Skeletal muscle satellite cell (primary cell): ENCODE results near the gene FBLN2.

Experiments used
- H3K27me3 ChIP-seq: 2 replicates; pipeline ENCODE4 v1.7.0; 2013; ENCODE audit warnings: low read length; ENCODE audit not compliant: control insufficient read depth, insufficient read depth
- H3K36me3 ChIP-seq: 2 replicates; pipeline ENCODE4 v1.7.0; 2013; ENCODE audit warnings: mild to moderate bottlenecking, control low read depth, low read length; ENCODE audit not compliant: insufficient read depth
- H3K4me1 ChIP-seq: 2 replicates; pipeline ENCODE4 v1.7.0; 2013; ENCODE audit warnings: low read length; ENCODE audit not compliant: control insufficient read depth, insufficient read depth
- H3K4me2 ChIP-seq: 2 replicates; pipeline ENCODE4 v1.7.0; 2013; ENCODE audit warnings: mild to moderate bottlenecking, low read length
- H3K4me3 ChIP-seq: 2 replicates; pipeline ENCODE4 v1.7.0; 2013; ENCODE audit warnings: low read length
- H3K9ac ChIP-seq: 2 replicates; pipeline ENCODE4 v1.7.0; 2013; ENCODE audit warnings: mild to moderate bottlenecking, low read depth, low read length, moderate library complexity
- H3K9me3 ChIP-seq: replicated peaks from 2 replicates; pipeline ENCODE4 v1.7.0; 2013; ENCODE audit warnings: mild to moderate bottlenecking, control low read depth, low read length

Gene FBLN2

DNA sequence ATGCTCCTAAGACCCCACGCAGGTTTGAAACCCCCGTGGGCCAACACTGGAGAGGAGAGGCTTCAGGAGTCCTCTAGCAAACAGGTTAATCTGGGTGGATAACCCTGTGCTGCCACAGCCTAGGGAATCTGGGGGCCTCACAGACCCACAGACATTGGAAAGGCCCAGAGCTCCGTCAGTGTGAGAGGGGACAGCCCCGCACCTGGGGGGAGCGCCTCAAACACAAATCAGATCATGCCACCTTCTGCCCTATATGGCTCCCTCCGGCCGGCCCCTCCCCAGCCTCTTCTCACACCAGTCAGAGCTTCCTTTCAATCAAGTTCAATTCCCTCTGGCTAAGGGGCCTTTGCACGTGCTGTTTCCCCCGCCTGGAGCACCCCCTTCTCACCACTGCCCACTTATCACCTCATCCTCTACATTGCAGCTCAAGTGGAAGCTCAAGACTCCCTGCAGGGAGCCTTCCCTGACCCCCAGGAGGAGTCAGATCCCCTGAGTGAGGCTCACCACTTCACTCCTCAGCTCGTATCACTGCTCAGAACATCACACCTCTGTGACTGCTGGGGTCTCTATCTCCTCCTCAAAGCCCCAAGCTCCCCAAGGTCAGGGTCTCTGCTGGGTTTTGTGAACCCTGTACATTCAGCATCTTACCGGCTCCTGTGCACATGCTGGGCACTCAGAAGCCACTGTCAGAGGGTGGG is 24.1 kb downstream of the FBLN2 start:
- no peak overlapping the region for H3K4me2 ChIP-seq
- no peaks in the 10 kb centered on the region for H3K9me3 ChIP-seq
- no peaks in the 10 kb centered on the region for H3K36me3 ChIP-seq
- no peaks in the 10 kb centered on the region for H3K27me3 ChIP-seq
- H3K9ac ChIP-seq = no peak overlapping the region
- no peak overlapping the region for H3K4me3 ChIP-seq
- no peaks in the 10 kb centered on the region for H3K4me1 ChIP-seq

DNA sequence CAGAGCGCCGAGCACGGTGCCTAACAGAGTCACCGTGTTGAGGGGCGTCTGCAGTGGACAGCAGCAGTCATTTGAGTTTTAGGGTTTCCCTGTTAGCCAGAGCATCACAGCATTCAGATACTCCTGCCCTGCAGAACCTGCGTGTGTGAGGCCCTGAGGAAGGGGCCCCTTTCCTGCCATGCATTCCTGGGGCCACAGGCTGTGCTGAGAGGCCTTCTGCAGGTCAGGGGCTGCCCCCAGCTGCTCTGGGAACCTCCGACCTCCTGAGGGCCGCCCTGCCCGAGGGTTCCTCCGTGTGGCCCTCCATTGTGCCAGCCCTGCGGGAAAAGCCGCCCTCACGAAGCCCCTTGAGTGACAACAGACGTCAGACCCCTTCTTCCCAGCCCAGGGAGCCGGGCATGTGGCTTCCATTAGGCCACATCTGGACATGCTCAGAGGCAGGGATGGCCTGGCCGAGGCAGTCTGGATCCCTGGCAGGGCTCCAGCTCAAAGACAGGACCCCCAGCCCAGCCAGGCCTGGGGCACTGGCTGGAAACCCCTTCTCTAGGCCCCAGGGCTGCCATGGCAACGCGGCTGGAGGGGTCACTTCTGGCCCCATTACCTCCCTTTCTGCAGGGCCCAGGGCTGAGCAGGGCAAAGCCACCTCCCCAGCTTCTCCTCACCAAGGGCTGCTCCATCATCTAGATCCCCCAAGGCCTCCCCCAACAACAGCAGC is 25.3 kb downstream of the FBLN2 start:
- no peaks in the 10 kb centered on the region for H3K9me3 ChIP-seq
- H3K4me3 ChIP-seq = no peak overlapping the region
- H3K36me3 ChIP-seq = no peaks in the 10 kb centered on the region
- no peak overlapping the region for H3K9ac ChIP-seq
- H3K4me2 ChIP-seq = no peak overlapping the region
- no peaks in the 10 kb centered on the region for H3K27me3 ChIP-seq
- H3K4me1 ChIP-seq = no peaks in the 10 kb centered on the region

DNA sequence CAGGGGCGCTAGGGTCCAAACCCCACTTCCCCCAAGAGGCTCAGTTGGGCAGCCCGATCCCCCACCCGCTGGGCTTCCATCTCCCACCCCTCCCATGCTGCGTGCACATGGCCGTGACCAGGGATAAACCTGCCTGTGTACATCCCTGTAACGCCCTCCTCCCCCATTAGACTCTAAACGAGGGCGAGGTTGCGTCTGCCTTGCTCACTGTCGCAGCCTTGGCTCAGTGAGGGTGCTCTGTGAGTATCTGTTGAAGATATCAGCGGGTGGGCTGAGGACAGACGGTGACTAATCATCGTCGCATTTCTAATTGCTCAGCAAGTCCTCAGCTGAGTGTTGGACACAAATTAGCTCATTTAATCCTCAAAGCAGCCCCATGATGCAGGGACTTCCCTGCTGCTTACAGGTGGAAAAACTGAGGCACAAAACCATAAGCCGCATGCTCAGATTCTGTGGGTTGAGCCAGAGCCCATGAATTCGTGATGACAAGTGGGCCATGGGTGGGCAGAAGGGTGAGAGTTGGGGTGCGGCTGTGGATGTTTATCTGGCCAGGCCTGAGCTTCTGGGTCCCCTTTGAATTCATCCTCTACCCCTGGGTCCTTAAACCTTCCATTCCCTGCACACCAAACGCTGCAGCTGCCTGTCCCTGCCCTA is 26.0 kb downstream of the FBLN2 start:
- H3K9me3 ChIP-seq = no peaks in the 10 kb centered on the region
- no peaks in the 10 kb centered on the region for H3K27me3 ChIP-seq
- H3K4me1 ChIP-seq = no peaks in the 10 kb centered on the region
- no peak overlapping the region for H3K4me2 ChIP-seq
- no peak overlapping the region for H3K9ac ChIP-seq
- no peak overlapping the region for H3K4me3 ChIP-seq
- no peaks in the 10 kb centered on the region for H3K36me3 ChIP-seq

DNA sequence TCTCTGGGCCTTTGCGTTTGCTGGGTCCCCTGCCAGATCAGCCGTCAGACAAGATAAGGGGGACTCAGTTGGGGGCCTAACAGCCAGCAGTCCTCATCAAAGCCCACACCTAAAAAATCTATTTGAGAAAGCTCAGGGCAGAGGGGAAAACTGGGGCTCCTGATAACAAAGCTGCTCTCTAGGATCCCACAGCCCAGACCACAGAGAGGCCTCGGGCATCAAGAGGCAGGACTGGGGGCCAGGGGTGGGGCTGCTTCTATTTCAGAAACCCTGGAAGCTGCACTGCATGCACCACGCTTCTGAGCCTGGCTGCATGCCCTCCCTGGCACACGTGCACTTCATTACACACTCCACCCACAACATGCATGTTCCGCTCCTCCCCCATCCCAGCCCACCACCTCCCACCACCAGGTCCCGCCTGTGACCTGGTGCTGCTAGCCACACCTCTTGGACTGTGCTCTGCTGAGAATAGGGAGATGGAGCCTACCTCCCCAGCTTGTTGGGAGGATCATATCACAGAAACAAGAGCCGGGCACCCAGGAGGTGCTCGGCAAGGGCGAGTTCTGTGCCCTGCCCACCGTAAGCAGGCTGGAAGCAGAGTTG is 26.6 kb downstream of the FBLN2 start:
- H3K4me2 ChIP-seq = no peak overlapping the region
- H3K36me3 ChIP-seq = no peaks in the 10 kb centered on the region
- no peaks in the 10 kb centered on the region for H3K27me3 ChIP-seq
- no peaks in the 10 kb centered on the region for H3K9me3 ChIP-seq
- no peak overlapping the region for H3K4me3 ChIP-seq
- H3K9ac ChIP-seq = no peak overlapping the region
- H3K4me1 ChIP-seq = no peaks in the 10 kb centered on the region

DNA sequence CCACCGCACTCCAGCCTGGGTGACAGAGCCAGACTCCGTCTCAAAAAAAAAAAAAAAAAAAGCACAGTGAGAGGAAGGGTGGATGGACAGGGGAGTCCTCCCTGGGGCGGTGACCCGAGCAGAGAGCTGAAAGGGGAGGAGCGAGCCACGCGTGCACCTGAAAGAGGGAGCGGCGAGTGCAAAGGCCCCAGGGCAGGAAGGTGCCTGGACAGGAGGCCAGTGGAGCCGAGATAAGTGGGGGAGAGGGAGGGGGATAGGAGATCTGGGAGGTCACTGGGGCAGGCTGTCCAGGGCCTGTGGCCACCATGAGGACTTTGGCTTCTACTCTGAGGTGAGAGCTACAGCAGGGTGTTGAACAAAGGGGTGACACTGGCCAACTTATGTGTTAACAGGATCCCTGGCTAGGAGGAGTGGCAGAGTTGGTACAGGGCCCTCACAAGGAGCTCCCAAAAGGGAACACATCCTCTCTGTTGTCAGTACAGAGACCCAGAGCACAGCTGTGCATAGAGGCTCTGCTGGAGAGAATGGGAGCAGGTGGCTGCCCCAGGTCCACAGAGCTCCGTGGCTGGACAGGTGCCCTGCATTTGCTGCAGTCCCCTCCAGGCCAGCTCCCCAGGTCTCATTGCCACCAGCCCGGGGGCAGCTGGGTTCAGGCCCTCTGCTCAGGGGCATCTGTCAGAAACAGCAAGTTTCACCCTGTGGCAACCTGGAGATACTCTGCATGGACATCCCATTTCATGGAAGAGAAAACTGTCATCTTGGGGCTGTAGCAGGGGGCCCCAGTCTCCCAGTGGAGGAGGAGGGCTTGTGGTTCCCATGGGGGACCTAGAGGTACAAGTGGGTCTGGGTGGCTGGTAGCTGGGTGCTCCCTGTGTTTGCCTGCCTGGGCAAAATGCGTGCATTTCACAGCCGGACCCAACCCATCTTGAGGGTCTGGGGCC is 28.5 kb downstream of the FBLN2 start:
- Histone ChIP-seq H3K9me3 (no peaks in the 10 kb centered on the region), H3K36me3 (no peaks in the 10 kb centered on the region), H3K9ac (no peak overlapping the region), H3K4me3 (no peak overlapping the region), H3K4me2 (no peak overlapping the region), H3K27me3 (no peaks in the 10 kb centered on the region), H3K4me1 (no peaks in the 10 kb centered on the region)

DNA sequence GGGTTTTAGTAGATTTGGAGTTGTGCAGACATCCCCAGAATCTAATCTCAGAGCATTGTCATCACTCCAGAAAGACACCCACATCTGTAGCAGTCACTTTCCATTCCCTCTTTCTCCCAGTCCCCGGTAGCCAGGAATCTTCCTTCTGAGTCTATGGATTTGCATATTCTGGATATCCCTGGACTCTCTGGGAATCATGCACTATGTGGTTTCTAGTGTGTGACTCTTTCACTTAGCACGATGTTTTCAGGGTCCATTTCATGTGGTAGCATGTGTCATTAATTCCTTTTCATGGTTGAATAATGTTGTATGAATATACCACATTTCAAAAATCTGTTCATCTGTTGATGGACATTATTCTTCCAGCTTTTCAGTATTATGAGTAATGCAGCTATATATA is 29.3 kb downstream of the FBLN2 start:
- no peak overlapping the region for H3K9ac ChIP-seq
- H3K4me1 ChIP-seq = no peaks in the 10 kb centered on the region
- H3K9me3 ChIP-seq = no peaks in the 10 kb centered on the region
- H3K27me3 ChIP-seq = no peaks in the 10 kb centered on the region
- H3K4me2 ChIP-seq = no peak overlapping the region
- no peaks in the 10 kb centered on the region for H3K36me3 ChIP-seq
- H3K4me3 ChIP-seq = no peak overlapping the region

DNA sequence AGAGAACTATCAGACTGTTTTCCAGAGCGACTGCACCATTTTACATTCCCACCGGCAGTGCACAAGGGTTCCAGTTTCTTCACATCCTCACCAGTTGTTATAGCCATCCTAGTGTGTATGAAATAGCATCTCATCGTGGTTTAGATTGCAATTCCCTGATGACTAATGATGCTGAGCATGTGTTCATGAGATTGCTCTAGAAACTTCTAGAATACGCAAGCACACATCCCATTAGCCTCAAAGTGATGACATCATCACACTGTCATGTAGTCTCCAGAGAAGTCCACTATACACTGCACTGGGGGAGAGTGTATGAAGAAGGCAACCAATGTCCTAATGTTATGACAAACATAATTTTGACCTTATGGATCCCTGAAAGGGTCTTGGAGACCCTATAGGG is 30.1 kb downstream of the FBLN2 start:
- no peak overlapping the region for H3K4me3 ChIP-seq
- H3K4me1 ChIP-seq = no peaks in the 10 kb centered on the region
- no peaks in the 10 kb centered on the region for H3K27me3 ChIP-seq
- H3K4me2 ChIP-seq = no peak overlapping the region
- no peak overlapping the region for H3K9ac ChIP-seq
- H3K36me3 ChIP-seq = no peaks in the 10 kb centered on the region
- no peaks in the 10 kb centered on the region for H3K9me3 ChIP-seq

DNA sequence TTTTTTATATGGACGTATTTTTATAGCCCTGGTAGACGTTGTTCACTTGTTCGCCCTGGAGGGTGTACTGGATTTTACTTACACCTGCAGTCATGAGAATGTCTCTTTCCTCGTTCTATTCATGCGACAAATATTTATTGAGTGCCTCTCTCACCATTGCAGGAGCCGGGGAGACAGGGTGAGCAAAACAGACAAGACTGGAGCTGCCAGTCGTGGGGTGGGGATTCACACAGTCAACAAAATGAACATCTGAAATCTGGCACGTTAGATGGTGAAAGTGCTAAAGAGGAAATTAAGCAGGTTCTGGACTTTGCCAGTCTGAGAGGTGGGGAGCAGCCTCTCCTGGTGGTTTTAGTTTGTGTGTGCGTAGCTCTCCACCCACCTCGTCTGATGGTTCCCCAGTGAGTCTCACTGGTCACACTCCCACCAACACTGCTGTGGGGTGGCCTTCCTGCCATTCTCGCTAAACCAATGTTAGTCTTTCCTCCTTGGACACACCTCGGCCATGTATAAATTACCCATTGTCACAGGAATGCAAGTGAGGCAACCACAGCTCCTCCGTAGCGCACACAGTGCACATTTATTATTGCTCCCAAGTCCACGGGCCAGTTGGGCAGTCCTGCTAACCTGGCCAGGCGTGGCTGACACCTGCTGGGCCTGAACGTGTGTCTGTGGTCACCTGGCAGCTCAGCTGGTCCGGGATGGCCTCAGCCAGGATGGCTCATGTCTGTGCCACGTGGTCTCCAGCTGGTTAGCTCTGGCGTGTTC is 31.5 kb downstream of the FBLN2 start:
- Histone ChIP-seq H3K4me3 (no peak overlapping the region), H3K9ac (no peak overlapping the region), H3K9me3 (no peaks in the 10 kb centered on the region), H3K36me3 (no peaks in the 10 kb centered on the region), H3K4me2 (no peak overlapping the region), H3K27me3 (no peaks in the 10 kb centered on the region), H3K4me1 (no peaks in the 10 kb centered on the region)

DNA sequence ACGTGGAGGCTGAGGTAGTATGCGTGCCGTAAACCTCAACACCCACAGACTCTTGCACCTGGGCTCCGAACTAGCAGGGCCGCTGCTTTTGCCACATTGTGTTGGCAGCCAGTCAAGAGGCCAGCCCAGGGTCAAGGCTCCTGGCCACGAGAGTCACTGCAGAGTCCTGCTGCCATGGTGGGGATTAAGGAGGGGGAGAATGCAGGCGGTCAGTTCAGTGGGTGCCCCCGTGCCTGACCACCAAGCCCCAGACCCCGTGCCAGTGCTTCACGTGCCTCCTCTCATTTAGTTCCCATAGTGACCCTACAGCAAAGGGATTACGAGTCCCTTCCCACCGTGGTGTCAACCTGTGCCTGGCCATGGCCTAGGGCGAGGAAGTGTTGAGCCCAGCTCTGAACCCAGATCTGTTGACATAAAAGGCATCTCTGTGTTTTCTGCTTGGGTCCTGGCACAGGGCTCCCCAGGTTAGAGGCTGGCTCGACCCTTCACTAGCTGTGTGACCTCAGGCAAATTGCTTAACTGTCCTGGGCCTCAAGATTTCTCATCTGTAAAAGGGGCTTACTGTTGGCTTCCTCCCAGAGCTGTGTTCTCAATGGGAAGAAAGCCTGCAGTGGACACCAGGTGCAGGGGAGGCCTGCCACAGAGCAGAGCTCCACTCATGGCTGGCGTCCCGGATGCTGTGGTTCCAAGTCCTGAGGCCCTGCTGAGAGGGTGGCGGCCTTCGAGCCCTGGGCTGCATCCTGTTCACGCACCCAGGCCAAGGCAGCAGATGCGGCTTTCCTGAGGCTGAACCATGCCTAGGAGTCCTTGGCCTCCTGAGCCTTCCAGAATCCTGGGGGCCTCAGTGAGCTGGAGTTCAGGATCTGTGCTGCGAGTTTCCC is 32.8 kb downstream of the FBLN2 start:
- no peaks in the 10 kb centered on the region for H3K9me3 ChIP-seq
- no peaks in the 10 kb centered on the region for H3K4me1 ChIP-seq
- no peaks in the 10 kb centered on the region for H3K36me3 ChIP-seq
- H3K9ac ChIP-seq = no peak overlapping the region
- no peak overlapping the region for H3K4me3 ChIP-seq
- no peak overlapping the region for H3K4me2 ChIP-seq
- H3K27me3 ChIP-seq = no peaks in the 10 kb centered on the region
